HAP-1 (cell line): ENCODE measurements around the gene SERPINA12.
"Not testable (repeated sequence)": the region's sequence is repeated elsewhere in the genome, so short reads cannot be mapped to it uniquely, and the experiment has no call there.

Source experiments
- DNase-seq, 2 experiments: peaks; one replicate each; pipeline ENCODE4 v3.0.0-alpha.2; 2016 to 2020; ENCODE audit warnings: low spot score in 2 of 2
- H3K27me3 ChIP-seq: fragments of 250-450 bp; sonication (Bioruptor Pico); 2 replicates; pipeline ENCODE4 v1.5.1; 2020; ENCODE audit warnings: low read depth, mild to moderate bottlenecking, moderate library complexity
- H3K36me3 ChIP-seq: fragments of 250-450 bp; sonication (Bioruptor Pico); replicated peaks from 2 replicates; pipeline ENCODE4 v1.5.1; 2020; ENCODE audit warnings: mild to moderate bottlenecking
- H3K4me1 ChIP-seq: fragments of 250-450 bp; sonication (Bioruptor Pico); 2 replicates; pipeline ENCODE4 v1.5.1; 2020; ENCODE audit warnings: mild to moderate bottlenecking
- H3K4me3 ChIP-seq: fragments of 250-450 bp; sonication (Bioruptor Pico); 2 replicates; pipeline ENCODE4 v1.5.1; 2020; ENCODE audit warnings: mild to moderate bottlenecking, moderate library complexity
- H3K9me3 ChIP-seq: fragments of 250-450 bp; sonication (Bioruptor Pico); 2 replicates; pipeline ENCODE4 v1.5.1; 2020; ENCODE audit warnings: mild to moderate bottlenecking, moderate library complexity
- in situ Hi-C: fragments of 300-500 bp; cut with MboI; formaldehyde crosslinking; loops from 3 replicates; pipeline ENCODE4 v1.14.3; 2020; ENCODE audit warnings: low sequenced_read_pairs, inconsistent platforms, mixed read lengths

The SERPINA12 gene

GRCh38 chr14:94494085-94494484, 15.2 kb downstream of the SERPINA12 start:
- no peak overlapping the region for H3K4me3 ChIP-seq
- no peaks in the 10 kb centered on the region for H3K36me3 ChIP-seq
- in situ Hi-C loops: no loop called here
- no peaks in the 10 kb centered on the region for H3K9me3 ChIP-seq
- H3K27me3 ChIP-seq: peaks cover under 1% of the 10 kb centered on the region
- H3K4me1 ChIP-seq: no peaks in the 10 kb centered on the region
- no peak for DNase-seq

GRCh38 chr14:94491511-94491910, 17.8 kb downstream of the SERPINA12 start:
- Histone ChIP-seq H3K36me3 (no peaks in the 10 kb centered on the region), H3K4me3 (no peak overlapping the region), H3K9me3 (no peaks in the 10 kb centered on the region), H3K4me1 (peaks cover 4% of the 10 kb centered on the region), H3K27me3 (no peaks in the 10 kb centered on the region)
- DNase-seq: no peak
- in situ Hi-C loops: no loop called here

- H3K4me3 ChIP-seq: no peak overlapping the region
- H3K36me3 ChIP-seq: no peaks in the 10 kb centered on the region
- no peaks in the 10 kb centered on the region for H3K27me3 ChIP-seq
- in situ Hi-C loops: loop anchor here (10.0 kb wide), 1 partner anchor 55 kb away; no protein-coding TSS in a partner anchor
- no peak for DNase-seq
- no peaks in the 10 kb centered on the region for H3K9me3 ChIP-seq
- peaks cover 12% of the 10 kb centered on the region for H3K4me1 ChIP-seq
These were observed 19.9 kb downstream of the SERPINA12 start for GRCh38 chr14:94489336-94489735.

- Histone ChIP-seq H3K4me1 (peaks cover 12% of the 10 kb centered on the region), H3K9me3 (no peaks in the 10 kb centered on the region), H3K4me3 (no peak overlapping the region), H3K36me3 (no peaks in the 10 kb centered on the region), H3K27me3 (no peaks in the 10 kb centered on the region)
- in situ Hi-C loops: loop anchor here (10.0 kb wide), 1 partner anchor 52 kb away; no protein-coding TSS in a partner anchor
- no peak for DNase-seq
These were observed 22.4 kb downstream of the SERPINA12 start for GRCh38 chr14:94486883-94487282.

GRCh38 chr14:94485944-94486841, 23.1 kb downstream of the SERPINA12 start:
- peak; percentile 70 to 84 for DNase-seq

GRCh38 chr14:94484481-94484880, 24.8 kb downstream of the SERPINA12 start:
- in situ Hi-C loops: loop anchor here (10.0 kb wide), 1 partner anchor 50 kb away; no protein-coding TSS in a partner anchor
- Histone ChIP-seq H3K4me3 (no peak overlapping the region), H3K36me3 (no peaks in the 10 kb centered on the region), H3K4me1 (peaks cover 12% of the 10 kb centered on the region), H3K27me3 (no peaks in the 10 kb centered on the region), H3K9me3 (no peaks in the 10 kb centered on the region)
- no peak for DNase-seq

More at GRCh38 chr14:94485944-94486841, 23.1 kb downstream of the SERPINA12 start:
- Histone ChIP-seq H3K4me3 (peak overlapping the region; percentile 13), H3K27me3 (no peaks in the 10 kb centered on the region), H3K36me3 (no peaks in the 10 kb centered on the region), H3K9me3 (no peaks in the 10 kb centered on the region), H3K4me1 (peaks cover 12% of the 10 kb centered on the region)
- in situ Hi-C loops: loop anchor here (10.0 kb wide), 1 partner anchor 51 kb away; no protein-coding TSS in a partner anchor

- H3K27me3 ChIP-seq: no peaks in the 10 kb centered on the region
These were observed 25.5 kb downstream of the SERPINA12 start for GRCh38 chr14:94483729-94484275.

GRCh38 chr14:94483071-94483451, 26.2 kb downstream of the SERPINA12 start:
- no peaks in the 10 kb centered on the region for H3K36me3 ChIP-seq
- no peaks in the 10 kb centered on the region for H3K9me3 ChIP-seq
- in situ Hi-C loops: loop anchor here (10.0 kb wide), 1 partner anchor 48 kb away; no protein-coding TSS in a partner anchor
- no peaks in the 10 kb centered on the region for H3K27me3 ChIP-seq
- peaks cover 12% of the 10 kb centered on the region for H3K4me1 ChIP-seq
- no peak for DNase-seq
- H3K4me3 ChIP-seq: no peak overlapping the region

More at GRCh38 chr14:94483729-94484275, 25.5 kb downstream of the SERPINA12 start:
- DNase-seq: no peak
- H3K4me3 ChIP-seq: no peak overlapping the region
- H3K36me3 ChIP-seq: no peaks in the 10 kb centered on the region
- H3K9me3 ChIP-seq: no peaks in the 10 kb centered on the region
- in situ Hi-C loops: loop anchor here (10.0 kb wide), 1 partner anchor 49 kb away; no protein-coding TSS in a partner anchor
- H3K4me1 ChIP-seq: peaks cover 12% of the 10 kb centered on the region

- not testable (repeated sequence) for H3K9me3 ChIP-seq, H3K4me3 ChIP-seq, H3K36me3 ChIP-seq, H3K27me3 ChIP-seq, DNase-seq
- in situ Hi-C loops: loop anchor here (10.0 kb wide), 1 partner anchor 48 kb away; no protein-coding TSS in a partner anchor
- H3K4me1 ChIP-seq: peaks cover 12% of the 10 kb centered on the region
These were observed 26.9 kb downstream of the SERPINA12 start for GRCh38 chr14:94482132-94483070.

- no peak overlapping the region for H3K4me3 ChIP-seq
- DNase-seq: no peak
- H3K4me1 ChIP-seq: peaks cover 8% of the 10 kb centered on the region
- in situ Hi-C loops: loop anchor here (10.0 kb wide), 1 partner anchor 47 kb away; no protein-coding TSS in a partner anchor
- no peaks in the 10 kb centered on the region for H3K27me3 ChIP-seq
- no peaks in the 10 kb centered on the region for H3K36me3 ChIP-seq
- H3K9me3 ChIP-seq: no peaks in the 10 kb centered on the region
These were observed 27.7 kb downstream of the SERPINA12 start for GRCh38 chr14:94481468-94482131.

- no peaks in the 10 kb centered on the region for H3K9me3 ChIP-seq
- in situ Hi-C loops: loop anchor here (10.0 kb wide), 1 partner anchor 46 kb away; no protein-coding TSS in a partner anchor
- peaks cover under 1% of the 10 kb centered on the region for H3K4me1 ChIP-seq
- H3K36me3 ChIP-seq: no peaks in the 10 kb centered on the region
- DNase-seq: no peak
- no peaks in the 10 kb centered on the region for H3K27me3 ChIP-seq
- H3K4me3 ChIP-seq: no peak overlapping the region
These were observed 28.5 kb downstream of the SERPINA12 start for GRCh38 chr14:94480809-94481208.

- in situ Hi-C loops: no loop called here
- Histone ChIP-seq H3K4me1 (no peaks in the 10 kb centered on the region), H3K27me3 (no peaks in the 10 kb centered on the region), H3K4me3 (no peak overlapping the region), H3K9me3 (no peaks in the 10 kb centered on the region), H3K36me3 (no peaks in the 10 kb centered on the region)
- no peak for DNase-seq
These were observed 30.8 kb downstream of the SERPINA12 start for GRCh38 chr14:94478420-94478819.
